HepG2 (cell line): Measurements from ENCODE around the gene APEX2.

Experiments
- MBNL3 ChIP-seq: fragments of 250-450 bp; sonication (Bioruptor Pico); conservative IDR thresholded peaks from 2 replicates; pipeline ENCODE4 v1.8.0; 2022; ENCODE audit warnings: mild to moderate bottlenecking, inconsistent platforms
- ZNF121 ChIP-seq: sonication (generic); formaldehyde crosslinking; IDR thresholded peaks from 2 replicates; pipeline ENCODE4 v1.5.0; 2020; ENCODE audit warnings: mild to moderate bottlenecking, missing genetic modification reagents

GRCh38 chrX:55026143-55026542 is 26.0 kb downstream of the APEX2 start:
- TF ChIP-seq MBNL3 (CRISPR knock-in tag) = no peak
- TF ChIP-seq ZNF121 (CRISPR knock-in tag) = no peak
